A549 (cell line): ENCODE data around the gene COBLL1.

Source experiments
- CHD2 ChIP-seq: fragments of 150-350 bp; IDR thresholded peaks from 2 replicates; pipeline ENCODE4 v1.6.1; 2014; ENCODE audit warnings: low read length; ENCODE audit not compliant: partially characterized antibody
- CTCF ChIP-seq: fragments of >200 bp; sonication (Bioruptor Twin); formaldehyde crosslinking; IDR thresholded peaks from 3 replicates; pipeline ENCODE4 v1.5.1; 2016
- EP300 ChIP-seq, 2 experiments: fragments of >200 bp; sonication (Bioruptor Twin); formaldehyde crosslinking; IDR thresholded peaks; 2 replicates in 1 of 2; 3 replicates in 1 of 2; pipeline ENCODE4 v1.6.1; 2016 to 2017
- ESRRA ChIP-seq: fragments of 150-350 bp; IDR thresholded peaks from 2 replicates; pipeline ENCODE4 v1.6.1; 2014; ENCODE audit warnings: mild to moderate bottlenecking, low read length, borderline replicate concordance
- JUN ChIP-seq, 2 experiments: fragments of >200 bp; sonication (Bioruptor Twin); formaldehyde crosslinking; IDR thresholded peaks; 2 replicates in 1 of 2; 3 replicates in 1 of 2; pipeline ENCODE4 v1.6.1; 2016 to 2017
- POLR2A ChIP-seq: IDR thresholded peaks from 2 replicates; pipeline ENCODE4 v1.6.1; 2012; ENCODE audit warnings: mild to moderate bottlenecking, low read length
- RFX5 ChIP-seq: fragments of 450-650 bp; IDR thresholded peaks from 2 replicates; pipeline ENCODE4 v1.7.1; 2014; ENCODE audit warnings: antibody characterized with exemption, mild to moderate bottlenecking, moderate library complexity
- TF ChIP-seq, protein P1 (sequence below): IDR thresholded peaks from 2 replicates; pipeline ENCODE4 v1.6.1; 2012; ENCODE audit warnings: low read depth, borderline replicate concordance

DNA sequence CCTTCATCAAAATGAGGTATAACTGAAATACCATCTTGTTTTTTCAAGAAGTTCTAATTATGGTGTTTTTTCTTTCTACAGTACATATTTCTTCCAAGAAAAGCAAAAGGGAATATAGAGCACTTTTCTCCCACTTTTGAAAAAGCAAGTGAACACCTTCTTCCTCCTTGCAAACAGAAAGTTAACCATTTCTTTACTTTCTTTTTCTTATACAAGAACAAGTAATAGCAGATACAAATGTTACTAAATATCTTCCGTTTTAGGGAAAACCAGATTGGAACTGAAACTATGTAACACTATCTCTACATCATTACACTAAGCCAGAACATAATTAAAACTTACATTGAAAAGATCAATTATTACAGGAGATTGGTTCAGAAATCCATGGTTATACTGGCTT lies 44.0 kb downstream of the COBLL1 start:
- TF ChIP-seq POLR2A (no peak), ESRRA (no peak), CTCF (no peak), CHD2 (no peak), JUN (IDR thresholded peaks at IDR 0.05) (no peak), RFX5 (no peak), EP300 (IDR thresholded peaks at IDR 0.05) (no peak)
- TF ChIP-seq, protein P1, sequence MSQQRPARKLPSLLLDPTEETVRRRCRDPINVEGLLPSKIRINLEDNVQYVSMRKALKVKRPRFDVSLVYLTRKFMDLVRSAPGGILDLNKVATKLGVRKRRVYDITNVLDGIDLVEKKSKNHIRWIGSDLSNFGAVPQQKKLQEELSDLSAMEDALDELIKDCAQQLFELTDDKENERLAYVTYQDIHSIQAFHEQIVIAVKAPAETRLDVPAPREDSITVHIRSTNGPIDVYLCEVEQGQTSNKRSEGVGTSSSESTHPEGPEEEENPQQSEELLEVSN: no peak
